HEK293T (cell line): Measurements from ENCODE around the gene ATP6V1E1.

Experiments used
- ARNT ChIP-seq: fragments of 450-650 bp; IDR thresholded peaks from 2 replicates; pipeline ENCODE4 v1.6.1; 2017; ENCODE audit warnings: mild to moderate bottlenecking
- CTBP1 ChIP-seq: fragments of 450-650 bp; IDR thresholded peaks from 2 replicates; pipeline ENCODE4 v1.6.1; 2016; ENCODE audit warnings: borderline replicate concordance
- ELF4 ChIP-seq: fragments of 450-650 bp; IDR thresholded peaks from 2 replicates; pipeline ENCODE4 v1.6.1; 2017; ENCODE audit warnings: antibody characterized with exemption
- FOXA1 ChIP-seq: fragments of 450-650 bp; IDR thresholded peaks from 2 replicates; pipeline ENCODE4 v1.6.1; 2016; ENCODE audit warnings: mild to moderate bottlenecking
- FOXM1 ChIP-seq: fragments of 450-650 bp; IDR thresholded peaks from 2 replicates; pipeline ENCODE4 v1.6.1; 2017; ENCODE audit warnings: mild to moderate bottlenecking, borderline replicate concordance
- PKNOX1 ChIP-seq: fragments of 450-650 bp; IDR thresholded peaks from 2 replicates; pipeline ENCODE4 v1.6.1; 2016
- TARDBP ChIP-seq: fragments of 450-650 bp; IDR thresholded peaks from 2 replicates; pipeline ENCODE4 v1.6.1; 2016
- ZNF384 ChIP-seq: fragments of 450-650 bp; IDR thresholded peaks from 2 replicates; pipeline ENCODE4 v1.6.1; 2016

- no peak for TF ChIP-seq TARDBP
- TF ChIP-seq FOXM1: no peak
- TF ChIP-seq CTBP1: no peak
- TF ChIP-seq PKNOX1: no peak
- TF ChIP-seq ELF4: no peak
- no peak for TF ChIP-seq ZNF384
- no peak for TF ChIP-seq ARNT
- TF ChIP-seq FOXA1: no peak
Observed at GRCh38 chr22:17592201-17592600, 36.3 kb downstream of the ATP6V1E1 start.
